Upper lobe of right lung (tissue), 1 donor: ENCODE results near the gene LILRB4. TPM values are rescaled to one million over a fixed set of nuclear protein-coding genes. Genes with fewer than 3 reads are reported as not detected.
A peak's percentile ranks its signal among the peaks of the same experiment; 100 is the strongest.

ENCODE experiments used
- ATAC-seq: fragments of 200-7000 bp; cut with Tn5 transposase; one replicate; pipeline ENCODE4 v1.9.1; 2020; ENCODE audit warnings: mild to moderate bottlenecking, moderate library complexity
- DNase-seq: peaks from one replicate; pipeline ENCODE4 v3.0.0-alpha.2; 2020
- H3K27ac ChIP-seq: fragments of 200-600 bp; one replicate; pipeline ENCODE4 v1.8.0; 2022
- H3K27me3 ChIP-seq: fragments of 200-600 bp; one replicate; pipeline ENCODE4 v1.8.0; 2022; ENCODE audit warnings: mild to moderate bottlenecking
- H3K36me3 ChIP-seq: fragments of 200-600 bp; one replicate; pipeline ENCODE4 v1.8.0; 2022
- H3K4me1 ChIP-seq: fragments of 200-600 bp; one replicate; pipeline ENCODE4 v1.8.0; 2022
- H3K4me3 ChIP-seq: fragments of 200-600 bp; one replicate; pipeline ENCODE4 v1.8.0; 2022; ENCODE audit warnings: mild to moderate bottlenecking
- H3K9me3 ChIP-seq: fragments of 200-600 bp; one replicate; pipeline ENCODE4 v1.8.0; 2022
- intact Hi-C: fragments of 100-400 bp; cut with DNase I; formaldehyde crosslinking; loops from one replicate; pipeline ENCODE4 v1.11.0; 2022
- long read RNA-seq: library from polyadenylated mRNA; unstranded; transcript quantifications from one replicate; pipeline ENCODE4 v2.0.0, GENCODE V29; 2021
- total RNA-seq: library from RNA; stranded (reverse); fragmentation: NEBNext Ultra II Directional; extraction: Animal tissue kit (Norgen Biotek cat#: 25700); gene quantifications from one replicate; pipeline ENCODE4 v1.2.1, GENCODE V29; 2021
- TF ChIP-seq, protein P1 (sequence below): fragments of 200-600 bp; IDR thresholded peaks from one replicate; pipeline ENCODE4 v1.8.0; 2022; ENCODE audit warnings: antibody characterized with exemption
- donor health status: DM: no; HTN: yes; CAD: no; lungs with severe emphysema.

Gene LILRB4
- 29.8 TPM for total RNA-seq
- long read RNA-seq, transcript LILRB4-205 (12 exons, 1,761 nt), result major isoform, 9 of 43 reads
- long read RNA-seq, transcript LILRB4-202 (12 exons, 1,742 nt), result minor isoform, 6 of 43 reads
- long read RNA-seq, partial matches to known transcripts, result 19 of 43 reads
- long read RNA-seq, other reads (novel, unspliced or antisense), result 9 of 43 reads

DNA sequence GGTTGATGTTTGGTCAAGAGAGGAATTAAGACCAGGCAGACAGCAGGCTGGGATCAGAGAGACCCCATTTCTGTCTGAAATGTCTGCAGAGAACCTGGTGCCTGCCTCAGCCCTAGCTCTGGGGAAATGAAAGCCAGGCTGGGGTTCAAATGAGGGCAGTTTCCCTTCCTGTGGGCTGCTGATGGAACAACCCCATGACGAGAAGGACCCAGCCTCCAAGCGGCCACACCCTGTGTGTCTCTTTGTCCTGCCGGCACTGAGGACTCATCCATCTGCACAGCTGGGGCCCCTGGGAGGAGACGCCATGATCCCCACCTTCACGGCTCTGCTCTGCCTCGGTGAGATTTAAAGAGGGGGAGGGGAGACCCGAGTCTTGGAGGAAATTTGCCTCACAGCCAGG, at the start of gene LILRB4:
LILRB4 (plus strand) TSS at position 256 of the 400 bp plus-strand sequence; CDS start at position 305, 49 bp downstream.
- H3K4me1 ChIP-seq, result no peaks in the 10 kb centered on the region
- ATAC-seq, result peak; percentile 90
- TF ChIP-seq, protein P1, sequence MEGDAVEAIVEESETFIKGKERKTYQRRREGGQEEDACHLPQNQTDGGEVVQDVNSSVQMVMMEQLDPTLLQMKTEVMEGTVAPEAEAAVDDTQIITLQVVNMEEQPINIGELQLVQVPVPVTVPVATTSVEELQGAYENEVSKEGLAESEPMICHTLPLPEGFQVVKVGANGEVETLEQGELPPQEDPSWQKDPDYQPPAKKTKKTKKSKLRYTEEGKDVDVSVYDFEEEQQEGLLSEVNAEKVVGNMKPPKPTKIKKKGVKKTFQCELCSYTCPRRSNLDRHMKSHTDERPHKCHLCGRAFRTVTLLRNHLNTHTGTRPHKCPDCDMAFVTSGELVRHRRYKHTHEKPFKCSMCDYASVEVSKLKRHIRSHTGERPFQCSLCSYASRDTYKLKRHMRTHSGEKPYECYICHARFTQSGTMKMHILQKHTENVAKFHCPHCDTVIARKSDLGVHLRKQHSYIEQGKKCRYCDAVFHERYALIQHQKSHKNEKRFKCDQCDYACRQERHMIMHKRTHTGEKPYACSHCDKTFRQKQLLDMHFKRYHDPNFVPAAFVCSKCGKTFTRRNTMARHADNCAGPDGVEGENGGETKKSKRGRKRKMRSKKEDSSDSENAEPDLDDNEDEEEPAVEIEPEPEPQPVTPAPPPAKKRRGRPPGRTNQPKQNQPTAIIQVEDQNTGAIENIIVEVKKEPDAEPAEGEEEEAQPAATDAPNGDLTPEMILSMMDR, result no peak
- intact Hi-C loops, result no loop called here
- H3K36me3 ChIP-seq, result no peaks in the 10 kb centered on the region
- H3K9me3 ChIP-seq, result no peaks in the 10 kb centered on the region
- peaks cover 16% of the 10 kb centered on the region for H3K27me3 ChIP-seq
- H3K4me3 ChIP-seq, result peak within 1 kb of the TSS; percentile 26
- DNase-seq, result peak; percentile 71
- no peak within 1 kb of the TSS for H3K27ac ChIP-seq

DNA sequence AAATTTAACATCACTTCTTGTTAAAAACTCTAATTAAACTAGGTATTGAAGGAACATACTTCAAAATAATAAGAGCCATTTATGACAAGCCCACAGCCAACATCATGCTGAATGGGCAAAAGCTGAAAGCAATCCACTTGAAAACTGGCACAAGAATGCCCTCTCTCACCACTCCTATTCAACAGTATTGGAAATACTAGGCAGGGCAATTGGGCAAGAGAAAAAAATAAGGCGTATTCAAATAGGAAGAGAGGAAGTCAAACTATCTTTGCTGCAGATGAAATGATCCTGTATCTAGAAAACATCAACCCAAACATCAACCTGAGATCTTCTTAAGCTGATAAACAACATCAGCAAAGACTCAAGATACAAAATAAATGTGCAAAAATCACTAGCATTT, 48.1 kb upstream of the LILRB4 start:
- H3K9me3 ChIP-seq, result no peaks in the 10 kb centered on the region
- intact Hi-C loops, result no loop called here
- H3K4me3 ChIP-seq, result no peak overlapping the region
- no peak for DNase-seq
- TF ChIP-seq, protein P1, result no peak
- H3K27ac ChIP-seq, result no peak overlapping the region
- no peak for ATAC-seq
- no peaks in the 10 kb centered on the region for H3K36me3 ChIP-seq
- no peaks in the 10 kb centered on the region for H3K27me3 ChIP-seq
- no peaks in the 10 kb centered on the region for H3K4me1 ChIP-seq

DNA sequence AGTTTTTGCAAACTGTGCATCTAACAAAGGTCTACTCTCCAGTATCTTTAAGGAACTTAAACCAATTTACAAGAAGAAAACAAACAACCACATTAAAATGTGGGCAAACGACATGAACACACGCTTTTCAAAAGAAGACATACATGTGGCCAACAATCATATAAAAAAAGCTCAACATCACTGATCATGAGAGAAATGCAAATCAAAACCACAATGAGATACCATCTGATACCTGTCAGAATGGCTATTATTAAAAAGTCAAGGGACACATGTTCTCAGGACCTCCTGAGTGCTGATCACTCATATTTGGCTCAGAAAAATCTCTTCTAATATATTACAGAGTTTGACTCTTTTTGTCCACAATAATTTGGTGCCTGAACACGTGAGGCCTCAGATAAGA, 46.7 kb upstream of the LILRB4 start:
- no peaks in the 10 kb centered on the region for H3K9me3 ChIP-seq
- no peak overlapping the region for H3K27ac ChIP-seq
- H3K4me1 ChIP-seq, result no peaks in the 10 kb centered on the region
- no peak overlapping the region for H3K4me3 ChIP-seq
- DNase-seq (no peak), ATAC-seq (no peak)
- TF ChIP-seq, protein P1, result no peak
- H3K36me3 ChIP-seq, result no peaks in the 10 kb centered on the region
- H3K27me3 ChIP-seq, result no peaks in the 10 kb centered on the region
- intact Hi-C loops, result no loop called here

DNA sequence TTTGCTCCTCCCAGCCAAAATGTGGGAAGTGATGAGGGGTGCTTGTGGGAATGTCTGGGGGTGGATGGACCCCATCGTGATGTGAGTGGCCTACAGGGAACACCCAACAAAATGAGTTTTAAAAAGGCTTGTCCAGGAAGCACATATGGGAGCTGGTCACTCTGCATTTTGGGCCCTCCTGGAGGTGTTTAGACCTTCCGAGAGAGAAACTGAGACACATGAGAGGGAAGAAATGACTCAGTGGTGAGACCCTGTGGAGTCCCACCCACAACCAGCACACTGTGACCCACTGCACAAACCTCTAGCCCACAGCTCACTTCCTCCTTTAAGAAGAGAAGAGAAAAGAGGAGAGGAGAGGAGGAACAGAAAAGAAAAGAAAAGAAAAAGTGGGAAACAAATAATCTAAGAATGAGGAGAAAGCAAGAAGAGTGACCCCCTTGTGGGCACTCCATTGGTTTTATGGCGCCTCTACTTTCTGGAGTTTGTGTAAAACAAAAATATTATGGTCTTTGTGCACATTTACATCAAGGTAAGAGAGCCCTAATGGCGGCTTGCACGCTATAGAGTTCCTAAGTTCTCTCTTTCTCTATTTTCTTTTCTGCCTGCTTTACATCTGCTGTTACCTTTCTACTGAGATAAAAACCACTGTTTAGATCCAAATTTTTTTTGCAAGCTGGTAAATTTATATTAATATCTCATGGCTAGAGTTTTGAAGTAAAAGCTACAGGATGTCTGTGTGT, 45.8 kb upstream of the LILRB4 start:
- Histone ChIP-seq H3K9me3 (no peaks in the 10 kb centered on the region), H3K27ac (peak overlapping the region; percentile 24), H3K27me3 (no peaks in the 10 kb centered on the region), H3K4me1 (no peaks in the 10 kb centered on the region), H3K4me3 (peak overlapping the region; percentile 32), H3K36me3 (no peaks in the 10 kb centered on the region)
- TF ChIP-seq, protein P1, result no peak
- intact Hi-C loops, result no loop called here
- DNase-seq, result no peak
- ATAC-seq, result peak; percentile 84

DNA sequence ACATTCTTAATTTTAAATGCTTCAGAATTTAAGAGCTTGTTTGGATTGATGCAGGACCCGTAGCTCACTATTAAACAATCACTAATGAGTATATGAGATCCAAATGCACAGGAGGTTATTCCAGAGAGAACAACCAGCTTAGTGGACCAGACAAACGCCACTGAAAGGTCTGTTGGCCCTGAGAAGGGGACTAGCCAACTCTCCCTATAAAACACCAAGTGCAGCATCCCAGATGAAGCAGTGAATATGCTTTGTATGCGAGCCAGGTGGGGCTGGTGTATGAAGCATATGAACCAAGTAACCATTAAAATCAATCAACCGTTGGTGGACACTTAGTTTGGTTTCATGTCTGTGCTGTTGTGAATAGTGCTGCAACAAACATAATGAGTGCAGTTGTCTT, 42.3 kb upstream of the LILRB4 start:
- TF ChIP-seq, protein P1, result no peak
- no peak overlapping the region for H3K27ac ChIP-seq
- no peaks in the 10 kb centered on the region for H3K9me3 ChIP-seq
- ATAC-seq, result no peak
- no peak for DNase-seq
- no peaks in the 10 kb centered on the region for H3K36me3 ChIP-seq
- H3K4me1 ChIP-seq, result no peaks in the 10 kb centered on the region
- H3K27me3 ChIP-seq, result no peaks in the 10 kb centered on the region
- intact Hi-C loops, result no loop called here
- H3K4me3 ChIP-seq, result no peak overlapping the region
